Vagina (tissue), 2 donors: ENCODE measurements around the gene PAK1IP1.

ENCODE experiments used
- POLR2AphosphoS5 ChIP-seq, 2 donors: sonication (generic); formaldehyde crosslinking; IDR thresholded peaks; one replicate each; pipeline ENCODE4 v1.9.0; 2017; ENCODE audit warnings: antibody characterized with exemption in 2 of 2, mild to moderate bottlenecking in 2 of 2, low read depth in 1 of 2; ENCODE audit not compliant: insufficient read depth in 1 of 2
- TF ChIP-seq, protein P1 (sequence below), 3 experiments: fragments of 450-650 bp in 2 of 3; fragments of 200-600 bp in 1 of 3; sonication (generic) in 1 of 3; IDR thresholded peaks; one replicate each; pipeline ENCODE4 v1.5.1; 2017 to 2019; ENCODE audit warnings: antibody characterized with exemption in 3 of 3, mild to moderate bottlenecking in 2 of 3, moderate library complexity in 2 of 3

DNA sequence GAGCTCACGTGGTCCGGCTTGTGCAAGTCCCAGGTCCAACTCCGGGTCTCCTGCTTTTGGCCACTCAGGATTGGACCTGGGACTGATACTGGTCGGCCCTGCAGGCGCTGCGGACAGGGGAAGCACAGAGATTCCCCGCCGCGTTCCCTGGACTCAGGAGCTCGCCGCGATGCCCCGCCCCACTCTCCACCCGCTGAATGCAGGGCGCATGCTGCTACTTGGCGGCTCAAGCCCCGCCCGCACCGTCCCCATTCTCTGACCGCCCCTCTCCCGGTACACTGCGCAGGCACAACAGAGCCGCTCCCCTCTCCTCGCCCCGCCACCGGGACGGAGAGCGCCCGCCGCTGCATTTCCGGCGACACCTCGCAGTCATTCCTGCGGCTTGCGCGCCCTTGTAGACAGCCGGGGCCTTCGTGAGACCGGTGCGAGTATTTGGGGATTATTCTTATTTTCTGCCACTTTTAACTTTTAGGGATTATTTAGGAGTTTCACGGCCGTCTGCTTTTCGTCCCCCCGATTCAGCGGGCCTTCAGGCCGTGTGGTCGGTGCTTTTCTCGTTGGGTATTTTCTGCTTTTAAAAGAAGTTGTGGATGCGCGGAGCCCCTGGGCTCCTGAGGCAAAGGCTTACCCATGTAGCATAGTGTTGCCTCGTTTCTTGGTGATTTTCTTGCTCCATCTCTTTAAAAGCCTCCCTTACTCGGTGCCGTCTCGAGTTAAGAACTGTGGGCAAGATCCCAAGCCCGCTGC lies 28.2 kb downstream of the PAK1IP1 start, which contains the start of gene TMEM14C:
- TF ChIP-seq, protein P1, sequence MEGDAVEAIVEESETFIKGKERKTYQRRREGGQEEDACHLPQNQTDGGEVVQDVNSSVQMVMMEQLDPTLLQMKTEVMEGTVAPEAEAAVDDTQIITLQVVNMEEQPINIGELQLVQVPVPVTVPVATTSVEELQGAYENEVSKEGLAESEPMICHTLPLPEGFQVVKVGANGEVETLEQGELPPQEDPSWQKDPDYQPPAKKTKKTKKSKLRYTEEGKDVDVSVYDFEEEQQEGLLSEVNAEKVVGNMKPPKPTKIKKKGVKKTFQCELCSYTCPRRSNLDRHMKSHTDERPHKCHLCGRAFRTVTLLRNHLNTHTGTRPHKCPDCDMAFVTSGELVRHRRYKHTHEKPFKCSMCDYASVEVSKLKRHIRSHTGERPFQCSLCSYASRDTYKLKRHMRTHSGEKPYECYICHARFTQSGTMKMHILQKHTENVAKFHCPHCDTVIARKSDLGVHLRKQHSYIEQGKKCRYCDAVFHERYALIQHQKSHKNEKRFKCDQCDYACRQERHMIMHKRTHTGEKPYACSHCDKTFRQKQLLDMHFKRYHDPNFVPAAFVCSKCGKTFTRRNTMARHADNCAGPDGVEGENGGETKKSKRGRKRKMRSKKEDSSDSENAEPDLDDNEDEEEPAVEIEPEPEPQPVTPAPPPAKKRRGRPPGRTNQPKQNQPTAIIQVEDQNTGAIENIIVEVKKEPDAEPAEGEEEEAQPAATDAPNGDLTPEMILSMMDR (IDR thresholded peaks at IDR 0.05), result no peak
- TF ChIP-seq POLR2AphosphoS5 (IDR thresholded peaks at IDR 0.05; ENCODE audit: insufficient read depth in 1 of 2, low read depth in 1 of 2), result peak; percentile 92 to 94
